DOHH2 (cell line): ENCODE data around the gene ZNF197.

Experiments used
- H3F3A ChIP-seq: fragments of 200-600 bp; sonication (generic), shearing (Covaris generic); 2 replicates; pipeline ENCODE4 v1.6.0; 2016; ENCODE audit warnings: antibody characterized with exemption, mild to moderate bottlenecking; ENCODE audit not compliant: control insufficient read depth, insufficient read depth
- H3K27ac ChIP-seq: fragments of 200-600 bp; sonication (generic); 2 replicates; pipeline ENCODE4 v1.5.1; 2014; ENCODE audit warnings: low read depth, mild to moderate bottlenecking, low read length, moderate library complexity
- H3K27me3 ChIP-seq: fragments of 200-600 bp; sonication (generic); 2 replicates; pipeline ENCODE4 v1.6.1; 2014; ENCODE audit warnings: mild to moderate bottlenecking, low read length, mixed read lengths; ENCODE audit not compliant: control insufficient read depth
- H3K36me3 ChIP-seq: fragments of 200-600 bp; sonication (generic); 2 replicates; pipeline ENCODE4 v1.6.1; 2014; ENCODE audit warnings: mild to moderate bottlenecking, low read length, moderate library complexity, mixed read lengths; ENCODE audit not compliant: control insufficient read depth
- H3K4me1 ChIP-seq: fragments of 200-600 bp; sonication (generic); 2 replicates; pipeline ENCODE4 v1.6.1; 2014; ENCODE audit warnings: mild to moderate bottlenecking, low read length, mixed read lengths; ENCODE audit not compliant: control insufficient read depth
- H3K4me2 ChIP-seq: fragments of 200-600 bp; sonication (generic); 2 replicates; pipeline ENCODE4 v1.6.0; 2014; ENCODE audit warnings: mild to moderate bottlenecking, low read length, moderate library complexity
- H3K4me3 ChIP-seq: fragments of 200-600 bp; sonication (generic); 2 replicates; pipeline ENCODE4 v1.5.1; 2014; ENCODE audit warnings: mild to moderate bottlenecking, low read length, mixed read lengths
- H3K79me2 ChIP-seq: fragments of 200-600 bp; sonication (generic); 2 replicates; pipeline ENCODE4 v1.6.1; 2014; ENCODE audit warnings: mild to moderate bottlenecking, low read length, mixed read lengths; ENCODE audit not compliant: control insufficient read depth
- H3K9me2 ChIP-seq: fragments of 200-600 bp; sonication (generic); replicated peaks from 2 replicates; pipeline ENCODE4 v1.6.1; 2014; ENCODE audit warnings: mild to moderate bottlenecking, low read length, mixed read lengths; ENCODE audit not compliant: control insufficient read depth
- H3K9me3 ChIP-seq: fragments of 200-600 bp; sonication (generic); 2 replicates; pipeline ENCODE4 v1.6.1; 2014; ENCODE audit warnings: antibody characterized with exemption, low read length, mixed read lengths; ENCODE audit not compliant: control insufficient read depth, insufficient read depth
- H4K20me1 ChIP-seq: fragments of 200-600 bp; sonication (generic); 2 replicates; pipeline ENCODE4 v1.6.0; 2014; ENCODE audit warnings: low read depth, mild to moderate bottlenecking, antibody characterized with exemption, low read length, moderate library complexity; ENCODE audit not compliant: control insufficient read depth, insufficient read depth
- EZH2phosphoT487 ChIP-seq: fragments of 200-600 bp; sonication (generic); IDR thresholded peaks from 2 replicates; pipeline ENCODE4 v1.6.1; 2017; ENCODE audit warnings: borderline replicate concordance, mild to moderate bottlenecking, antibody characterized with exemption, low read length, moderate library complexity, mixed read lengths
- TF ChIP-seq, protein P1 (sequence below): fragments of 200-600 bp; sonication (generic); IDR thresholded peaks from one replicate; pipeline ENCODE4 v1.5.1; 2014; ENCODE audit warnings: antibody characterized with exemption, mild to moderate bottlenecking, low read depth, low read length; ENCODE audit not compliant: poor library complexity, severe bottlenecking

Gene ZNF197

DNA sequence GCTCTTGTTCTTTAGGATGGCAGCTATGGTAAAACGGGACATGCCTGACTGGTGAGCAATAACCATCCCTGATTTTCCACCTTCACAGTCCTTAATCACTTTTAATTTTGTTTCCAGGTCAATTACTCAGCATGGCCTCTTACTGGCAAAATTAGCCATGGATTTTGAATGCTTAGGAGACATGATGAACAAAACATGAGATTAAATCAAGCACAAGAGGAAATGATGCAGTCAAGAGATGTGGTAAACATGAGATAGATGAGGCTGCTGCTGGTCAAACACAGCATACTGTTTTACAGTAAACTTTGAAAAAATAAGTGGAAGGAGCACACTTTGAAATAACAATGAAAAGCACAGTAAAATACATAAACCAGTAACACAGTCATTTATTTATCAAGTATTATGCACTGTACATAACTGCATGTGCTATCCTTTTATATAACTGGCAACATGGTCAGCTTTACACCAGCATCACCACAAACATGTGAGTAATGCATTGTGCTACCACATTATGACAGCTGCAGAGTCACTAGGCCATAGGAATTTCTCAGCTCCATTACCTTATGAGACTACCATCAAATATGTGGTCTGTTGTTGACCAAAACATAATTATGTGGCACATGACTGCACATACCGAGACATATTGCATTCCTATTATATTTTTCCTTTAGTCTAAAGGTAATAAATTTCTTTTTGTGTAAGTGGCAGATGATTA is 57.5 kb downstream of the ZNF197 start:
- Histone ChIP-seq H3K79me2 (no peaks in the 10 kb centered on the region), H3K4me2 (no peak overlapping the region), H3K27ac (no peak overlapping the region), H3K9me3 (peaks cover 5% of the 10 kb centered on the region; the same call in 1 of the 2 replicates), H3K9me2 (no peaks in the 10 kb centered on the region), H3F3A (no peaks in the 10 kb centered on the region), H3K36me3 (no peaks in the 10 kb centered on the region), H3K4me3 (no peak overlapping the region), H4K20me1 (no peaks in the 10 kb centered on the region), H3K4me1 (0 out of 2 replicates have a peak, but pooled peaks cover 3% of the 10 kb centered on the region), H3K27me3 (no peaks in the 10 kb centered on the region)
- TF ChIP-seq, protein P1, sequence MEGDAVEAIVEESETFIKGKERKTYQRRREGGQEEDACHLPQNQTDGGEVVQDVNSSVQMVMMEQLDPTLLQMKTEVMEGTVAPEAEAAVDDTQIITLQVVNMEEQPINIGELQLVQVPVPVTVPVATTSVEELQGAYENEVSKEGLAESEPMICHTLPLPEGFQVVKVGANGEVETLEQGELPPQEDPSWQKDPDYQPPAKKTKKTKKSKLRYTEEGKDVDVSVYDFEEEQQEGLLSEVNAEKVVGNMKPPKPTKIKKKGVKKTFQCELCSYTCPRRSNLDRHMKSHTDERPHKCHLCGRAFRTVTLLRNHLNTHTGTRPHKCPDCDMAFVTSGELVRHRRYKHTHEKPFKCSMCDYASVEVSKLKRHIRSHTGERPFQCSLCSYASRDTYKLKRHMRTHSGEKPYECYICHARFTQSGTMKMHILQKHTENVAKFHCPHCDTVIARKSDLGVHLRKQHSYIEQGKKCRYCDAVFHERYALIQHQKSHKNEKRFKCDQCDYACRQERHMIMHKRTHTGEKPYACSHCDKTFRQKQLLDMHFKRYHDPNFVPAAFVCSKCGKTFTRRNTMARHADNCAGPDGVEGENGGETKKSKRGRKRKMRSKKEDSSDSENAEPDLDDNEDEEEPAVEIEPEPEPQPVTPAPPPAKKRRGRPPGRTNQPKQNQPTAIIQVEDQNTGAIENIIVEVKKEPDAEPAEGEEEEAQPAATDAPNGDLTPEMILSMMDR = no peak
- TF ChIP-seq EZH2phosphoT487 = no peak

DNA sequence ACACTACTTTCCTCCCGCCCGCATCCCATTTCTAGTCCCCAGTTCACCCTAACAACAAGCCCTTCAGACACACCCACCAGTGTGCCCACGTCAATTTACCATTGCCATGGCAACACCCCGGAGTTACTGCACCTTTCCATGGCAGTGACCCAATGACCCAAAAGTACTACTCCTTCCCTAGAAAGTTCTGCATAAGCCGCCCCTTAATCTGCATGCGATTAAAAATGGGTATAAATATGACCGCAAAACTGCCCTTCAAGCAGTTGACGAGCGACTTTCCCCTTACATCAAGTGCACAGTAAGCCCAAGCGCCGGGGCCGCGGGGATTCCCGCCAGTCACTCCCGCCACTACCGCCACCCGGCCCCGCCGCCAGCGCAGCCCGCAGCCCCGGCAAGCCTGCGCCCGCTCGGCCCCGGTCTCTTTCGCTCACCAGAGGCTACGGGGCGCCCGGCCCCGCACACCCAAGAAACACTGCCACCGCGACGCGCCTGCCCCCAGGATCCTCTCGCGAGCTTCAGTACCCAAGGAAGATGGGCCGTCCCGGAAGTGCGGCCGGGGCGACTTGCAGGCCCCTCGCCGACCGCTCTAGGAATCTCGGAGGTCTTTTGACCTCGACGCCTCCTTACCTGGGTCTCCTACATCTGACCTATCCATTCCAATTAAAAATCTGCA is 60.4 kb downstream of the ZNF197 start:
- 0 out of 2 replicates have a peak, but pooled peaks cover 3% of the 10 kb centered on the region for H3K4me1 ChIP-seq
- no peaks in the 10 kb centered on the region for H3K79me2 ChIP-seq
- peak overlapping the region; percentile 69 for H3K4me3 ChIP-seq
- no peaks in the 10 kb centered on the region for H3K36me3 ChIP-seq
- H4K20me1 ChIP-seq = no peaks in the 10 kb centered on the region
- peak overlapping the region; percentile 57 for H3K4me2 ChIP-seq
- TF ChIP-seq, protein P1 = no peak
- no peak for TF ChIP-seq EZH2phosphoT487
- H3K9me2 ChIP-seq = no peaks in the 10 kb centered on the region
- H3F3A ChIP-seq = no peaks in the 10 kb centered on the region
- no peaks in the 10 kb centered on the region for H3K27me3 ChIP-seq
- H3K9me3 ChIP-seq = peaks cover 5% of the 10 kb centered on the region; the same call in 1 of the 2 replicates
- no peak overlapping the region for H3K27ac ChIP-seq

DNA sequence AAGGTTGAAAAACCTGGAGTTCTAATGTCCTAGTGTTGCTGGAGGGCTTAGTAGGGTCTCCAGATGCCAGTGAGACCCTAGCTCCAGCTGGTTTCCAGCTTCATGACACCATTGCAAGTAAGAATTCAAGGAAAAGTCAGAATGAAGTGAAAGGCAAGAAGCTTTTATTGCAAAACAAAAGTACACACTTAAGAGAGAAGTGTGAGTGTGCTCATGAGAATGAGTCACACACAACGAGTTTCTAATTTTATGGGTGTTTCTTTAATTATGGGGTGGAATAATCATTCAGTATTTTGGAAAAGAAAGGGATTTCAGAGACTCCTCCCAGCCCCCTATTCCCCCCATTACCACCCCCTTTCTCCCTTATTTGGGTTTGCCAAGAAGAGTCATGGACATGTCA is 63.1 kb downstream of the ZNF197 start:
- H3F3A ChIP-seq = no peaks in the 10 kb centered on the region
- no peaks in the 10 kb centered on the region for H3K79me2 ChIP-seq
- TF ChIP-seq, protein P1 = no peak
- no peak for TF ChIP-seq EZH2phosphoT487
- no peaks in the 10 kb centered on the region for H4K20me1 ChIP-seq
- H3K36me3 ChIP-seq = no peaks in the 10 kb centered on the region
- 0 out of 2 replicates have a peak, but pooled peaks cover 3% of the 10 kb centered on the region for H3K4me1 ChIP-seq
- no peak overlapping the region for H3K4me2 ChIP-seq
- H3K9me3 ChIP-seq = peaks cover 5% of the 10 kb centered on the region; the same call in 1 of the 2 replicates
- no peak overlapping the region for H3K27ac ChIP-seq
- H3K9me2 ChIP-seq = no peaks in the 10 kb centered on the region
- no peaks in the 10 kb centered on the region for H3K27me3 ChIP-seq
- H3K4me3 ChIP-seq = no peak overlapping the region
